GM21515 (cell line): ENCODE results near the gene HTR4.
"Not testable (repeated sequence)": the region's sequence is repeated elsewhere in the genome, so short reads cannot be mapped to it uniquely, and the experiment has no call there.

Experiments
- ATAC-seq: cut with Tn5 transposase; IDR thresholded peaks from one replicate; pipeline ENCODE4 v1.9.1; 2021; ENCODE audit not compliant: unreplicated experiment

HTR4 gene

DNA sequence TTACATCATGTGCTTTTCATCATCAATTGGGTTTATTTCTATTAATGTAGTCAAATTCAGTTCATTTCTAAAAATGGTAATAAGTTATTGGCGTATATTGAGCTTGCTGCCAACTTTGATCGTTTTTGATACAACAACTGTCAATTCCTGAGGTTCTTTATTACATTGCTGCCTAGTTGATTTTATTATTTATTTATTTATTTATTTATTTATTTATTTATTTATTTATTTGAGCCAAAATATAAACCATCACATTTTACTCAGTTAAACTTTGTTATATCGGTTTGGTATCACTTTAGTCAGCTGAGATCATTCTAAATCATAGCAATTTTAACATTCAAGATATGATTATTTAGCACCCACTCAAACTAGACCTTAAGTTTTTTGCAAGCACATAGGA is 170.6 kb downstream of the HTR4 start:
- ATAC-seq, result no peak

- ATAC-seq, result peak; percentile 88
These were observed 171.4 kb downstream of the HTR4 start for GRCh38 chr5:148482697-148483462.

DNA sequence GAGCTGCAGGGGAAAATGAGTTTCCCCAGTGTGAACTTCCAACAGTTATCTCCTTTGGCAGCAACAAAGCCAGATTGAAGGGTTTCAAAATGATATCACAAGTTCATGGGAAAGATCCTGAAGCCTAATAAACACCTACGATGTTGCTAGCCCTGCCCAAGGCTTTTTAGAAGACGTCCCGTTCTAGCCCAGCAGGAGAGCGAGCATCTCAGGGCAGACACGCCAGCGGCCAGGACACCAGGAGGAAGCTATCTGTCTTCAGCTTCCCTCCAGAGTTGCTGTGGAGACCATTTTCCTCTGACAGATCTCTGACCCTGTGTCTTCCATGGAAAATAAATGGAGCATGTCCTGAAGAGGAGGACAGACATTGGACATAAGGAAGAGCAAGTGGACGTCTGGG is 172.1 kb downstream of the HTR4 start:
- no peak for ATAC-seq

DNA sequence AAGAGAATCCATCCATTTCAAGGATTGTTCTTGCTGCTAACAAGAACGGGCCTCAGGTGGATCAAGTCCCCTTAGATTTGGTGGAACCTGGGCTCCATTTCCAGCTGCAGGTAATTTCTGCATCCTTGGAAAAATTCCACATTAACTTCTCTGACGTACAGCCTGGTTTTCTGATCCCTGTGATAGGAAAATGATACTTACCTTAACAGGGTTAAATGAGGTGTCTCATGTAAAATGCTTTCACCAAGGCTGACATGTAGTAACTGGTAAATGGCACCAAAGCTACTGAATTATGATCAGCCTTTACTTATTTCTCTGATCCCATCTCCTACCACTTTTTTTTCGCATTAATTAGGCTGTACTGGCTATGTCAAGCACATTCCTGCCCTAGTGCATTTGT is 176.9 kb downstream of the HTR4 start:
- ATAC-seq, result no peak

GRCh38 chr5:148476302-148476701 is 178.0 kb downstream of the HTR4 start:
- ATAC-seq, result no peak

- ATAC-seq, result no peak
These were observed 180.3 kb downstream of the HTR4 start for GRCh38 chr5:148474025-148474511.

DNA sequence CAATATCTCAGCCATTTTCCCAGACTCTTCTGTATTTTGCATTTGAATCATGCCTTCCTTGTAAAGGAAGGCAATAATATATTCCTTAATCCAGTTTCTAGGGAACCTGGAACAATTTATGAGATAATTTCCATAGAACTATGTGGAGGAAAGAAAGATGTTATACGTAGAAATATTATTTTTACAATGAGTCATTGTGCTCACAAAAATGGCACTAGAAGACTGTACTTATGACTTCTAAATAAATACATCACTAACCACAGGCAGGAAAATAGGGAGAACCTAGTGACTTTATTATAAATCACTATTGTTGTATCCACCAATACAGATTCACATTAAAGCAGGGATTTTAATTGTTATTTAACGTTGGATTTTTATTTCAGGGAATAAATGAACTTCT is 182.9 kb downstream of the HTR4 start:
- no peak for ATAC-seq

GRCh38 chr5:148469501-148469935 is 184.8 kb downstream of the HTR4 start:
- ATAC-seq, result no peak

- ATAC-seq, result not testable (repeated sequence)
These were observed 185.6 kb downstream of the HTR4 start for GRCh38 chr5:148468746-148469145.

- ATAC-seq, result no peak
These were observed 186.4 kb downstream of the HTR4 start for GRCh38 chr5:148467958-148468357.

GRCh38 chr5:148466236-148466580 is 188.1 kb downstream of the HTR4 start:
- ATAC-seq, result no peak

- ATAC-seq, result no peak
These were observed 188.7 kb downstream of the HTR4 start for GRCh38 chr5:148465381-148466235.

DNA sequence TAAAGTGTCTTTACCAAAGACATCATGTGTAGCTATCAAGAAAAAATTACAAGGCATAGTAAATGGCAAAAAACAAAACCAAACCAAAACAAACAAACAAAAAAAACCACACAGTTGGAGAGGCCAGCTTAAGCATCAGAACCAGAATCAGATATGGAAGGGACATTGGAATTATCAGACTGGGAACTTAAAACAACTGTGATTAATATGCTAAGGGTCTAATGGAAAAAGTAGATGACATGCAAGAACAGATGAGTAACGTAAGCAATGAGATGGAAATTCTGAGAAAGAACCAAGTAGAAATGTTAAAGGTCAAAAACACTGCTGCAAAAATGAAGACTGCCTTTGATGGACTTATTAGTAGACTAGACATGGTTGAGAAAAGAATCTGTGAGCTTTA is 194.7 kb downstream of the HTR4 start:
- ATAC-seq, result no peak

DNA sequence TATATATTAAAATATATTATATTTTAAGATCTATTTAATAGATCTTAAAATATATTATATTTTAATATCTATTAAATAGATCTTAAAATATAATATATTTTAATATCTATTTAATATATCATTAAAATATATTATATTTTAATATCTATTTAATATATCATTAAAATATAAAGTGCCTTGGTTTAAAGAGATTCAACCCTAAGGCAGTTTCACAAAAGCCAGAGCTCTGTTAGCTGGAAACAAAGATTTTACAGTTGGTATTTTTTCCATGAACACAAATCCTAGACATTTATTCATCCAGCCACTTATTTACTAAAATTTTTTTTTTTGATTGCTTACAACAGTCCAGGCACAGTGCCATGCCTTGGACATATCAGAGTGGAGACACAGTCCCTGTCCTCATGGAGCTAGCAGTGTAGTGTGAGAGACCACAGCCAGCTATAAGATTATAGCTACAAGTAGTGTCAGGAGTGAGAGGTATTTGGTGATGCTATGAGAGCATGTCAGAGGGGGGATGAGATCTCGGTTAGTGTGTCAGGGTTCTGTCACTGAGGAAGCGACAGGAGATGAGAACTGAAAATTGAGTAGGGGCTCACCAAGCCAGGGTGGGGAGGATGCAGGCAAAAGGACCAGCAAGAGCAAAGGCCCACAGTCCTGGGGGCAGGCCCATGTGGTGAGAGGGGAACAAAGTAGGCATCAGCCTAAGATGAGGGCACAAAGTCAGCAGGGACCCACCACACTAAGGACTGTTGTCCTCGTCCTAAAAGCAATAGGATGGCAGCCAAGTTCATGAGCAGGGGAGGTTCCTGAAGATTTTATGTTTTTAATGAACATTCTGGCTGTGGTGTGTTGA is 196.1 kb downstream of the HTR4 start:
- ATAC-seq, result no peak

- peak; percentile 63 for ATAC-seq
These were observed 197.1 kb downstream of the HTR4 start for GRCh38 chr5:148457183-148457620.

- no peak for ATAC-seq
These were observed 199.1 kb downstream of the HTR4 start for GRCh38 chr5:148455185-148455584.

GRCh38 chr5:148454576-148454975 is 199.8 kb downstream of the HTR4 start:
- ATAC-seq, result no peak

GRCh38 chr5:148452499-148453193 is 201.7 kb downstream of the HTR4 start:
- ATAC-seq, result no peak

GRCh38 chr5:148446611-148447010 is 207.7 kb downstream of the HTR4 start:
- ATAC-seq, result no peak

DNA sequence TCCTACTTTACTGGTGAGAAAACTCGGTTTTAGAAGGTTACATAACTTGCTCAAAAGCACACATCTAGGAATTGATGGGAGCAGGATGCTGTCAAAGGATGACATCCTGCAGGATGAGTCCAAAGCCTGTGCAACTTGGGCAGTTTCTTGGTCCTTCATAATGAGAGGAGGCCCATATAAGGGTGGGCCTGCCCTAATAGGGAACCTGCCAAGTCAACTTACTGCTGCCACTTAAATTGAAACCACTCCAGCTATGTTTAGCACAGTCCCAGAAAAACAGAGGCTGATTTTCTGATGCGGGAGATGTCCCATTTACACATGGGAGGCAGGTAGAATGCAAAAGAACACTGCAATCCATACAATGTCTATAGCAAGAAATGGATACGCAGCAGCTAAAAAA is 208.7 kb downstream of the HTR4 start:
- ATAC-seq, result no peak

GRCh38 chr5:148443998-148444397 is 210.3 kb downstream of the HTR4 start:
- ATAC-seq, result peak; percentile 93
